HG02870 (cell line): ENCODE results near the gene VEZF1.
A peak's percentile ranks its signal among the peaks of the same experiment; 100 is the strongest.

Source experiments
- ATAC-seq: cut with Tn5 transposase; IDR thresholded peaks from one replicate; pipeline ENCODE4 v1.9.1; 2021; ENCODE audit warnings: mild to moderate bottlenecking, moderate library complexity; ENCODE audit not compliant: unreplicated experiment

The VEZF1 gene

DNA sequence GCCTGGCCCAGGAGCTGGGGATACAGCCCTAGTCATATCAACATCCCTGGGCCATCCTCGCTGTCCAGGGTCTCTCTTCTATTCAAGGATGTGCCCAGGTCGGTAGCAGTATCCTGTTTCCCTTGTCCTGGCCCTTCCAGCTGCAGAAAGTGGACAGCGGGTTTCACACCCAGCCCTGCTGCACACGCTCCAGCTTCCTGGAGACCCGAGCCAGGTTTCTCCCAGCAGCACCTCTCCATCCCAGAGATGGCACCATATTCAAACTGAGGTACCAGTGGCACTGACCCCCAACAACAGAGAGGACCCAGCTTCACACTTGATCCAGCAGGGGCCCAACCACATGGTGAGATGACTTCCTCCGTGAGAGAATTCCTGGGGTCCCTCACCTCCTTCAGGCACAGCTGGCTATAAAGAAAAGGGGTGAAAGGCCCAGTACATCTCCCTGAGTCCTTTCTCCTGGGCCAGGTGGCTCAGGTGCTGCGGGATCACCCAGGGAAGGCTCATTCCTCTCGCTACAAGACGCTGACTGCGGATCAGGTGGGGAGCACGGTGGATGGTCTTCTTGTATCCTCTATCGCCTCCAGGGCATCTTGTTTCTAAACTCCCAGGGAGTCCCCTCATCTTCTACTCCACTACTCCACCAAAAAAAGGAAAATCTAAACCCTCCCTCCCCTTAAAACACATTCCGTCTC lies 34.2 kb downstream of the VEZF1 start:
- ATAC-seq, result no peak

DNA sequence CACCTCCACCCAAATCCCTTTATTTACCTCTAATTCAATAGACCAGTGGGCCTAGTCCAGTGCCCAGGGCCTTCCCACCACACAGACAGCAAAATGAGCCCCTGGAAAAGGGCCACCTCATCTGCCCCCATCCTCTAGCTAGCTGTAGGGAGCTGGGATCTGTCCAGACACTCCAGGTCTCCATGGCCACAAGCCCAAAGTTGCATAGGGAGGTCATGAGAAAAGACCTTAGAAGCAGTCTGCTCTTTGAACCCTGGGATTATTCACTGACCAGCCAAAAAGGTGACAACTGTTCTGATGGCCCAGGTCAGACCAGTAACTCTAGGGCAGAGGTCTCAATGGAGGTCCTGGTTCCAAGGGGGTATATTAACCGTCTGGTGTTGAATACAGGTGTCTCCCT lies 34.8 kb downstream of the VEZF1 start:
- no peak for ATAC-seq

DNA sequence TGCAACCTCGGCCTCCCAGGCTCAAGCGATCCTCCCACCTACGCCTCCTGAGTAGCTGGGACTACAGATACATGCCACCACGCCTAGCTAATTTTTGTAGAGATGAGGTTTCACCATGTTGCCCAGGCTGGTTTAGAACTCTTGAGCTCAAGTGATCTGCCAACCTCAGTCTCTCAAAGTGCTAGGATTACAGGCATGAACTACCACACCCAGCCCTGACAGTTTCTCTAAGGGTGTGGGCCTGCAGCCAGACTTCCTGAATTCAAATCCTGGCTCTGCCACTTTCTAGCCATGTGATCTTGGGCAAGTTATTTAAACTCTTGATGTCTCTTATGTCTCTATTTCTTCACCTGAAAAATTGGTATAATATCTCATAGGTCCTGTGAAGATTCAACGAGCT lies 38.4 kb downstream of the VEZF1 start:
- ATAC-seq, result no peak

DNA sequence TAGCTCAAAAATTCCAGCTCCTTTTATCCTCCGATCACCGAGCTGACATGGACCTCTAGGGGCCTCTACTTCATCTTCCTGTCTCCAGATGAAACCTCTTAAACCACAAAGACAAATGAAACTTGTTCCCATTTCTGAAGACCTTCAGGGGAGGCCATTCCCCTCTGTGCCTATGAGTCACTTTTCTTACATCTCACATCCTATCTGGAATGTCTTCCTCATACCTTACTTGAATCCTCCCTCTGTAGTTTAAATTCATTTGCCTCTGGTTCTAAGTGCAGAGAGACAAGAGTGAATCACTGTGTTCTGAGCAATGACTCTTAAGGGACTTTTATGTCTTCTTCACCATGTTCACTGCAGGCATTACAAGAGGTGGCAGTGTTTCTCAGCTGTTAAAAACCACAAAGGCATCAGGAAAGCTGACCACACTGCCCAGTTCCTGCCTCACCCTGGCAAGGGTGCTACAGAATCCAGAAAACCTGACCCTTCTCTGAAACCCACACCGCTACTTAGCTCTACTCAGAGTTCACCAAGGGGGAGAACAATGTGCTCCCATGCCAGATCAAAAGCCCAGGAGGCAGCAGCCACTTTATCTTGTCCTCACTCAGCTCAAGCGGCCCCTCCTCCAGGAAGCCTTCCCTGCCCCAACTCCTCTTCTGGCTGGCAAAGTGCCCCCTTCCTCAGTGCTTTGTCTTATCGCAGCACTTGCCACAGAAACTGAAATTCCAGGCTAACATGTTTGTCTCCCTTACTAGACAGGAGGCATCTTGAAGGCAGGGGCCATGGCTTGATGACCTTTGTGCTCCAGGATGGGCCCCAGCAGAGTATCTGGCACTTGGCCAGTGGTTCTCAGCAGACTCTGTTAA lies 39.3 kb downstream of the VEZF1 start:
- no peak for ATAC-seq

DNA sequence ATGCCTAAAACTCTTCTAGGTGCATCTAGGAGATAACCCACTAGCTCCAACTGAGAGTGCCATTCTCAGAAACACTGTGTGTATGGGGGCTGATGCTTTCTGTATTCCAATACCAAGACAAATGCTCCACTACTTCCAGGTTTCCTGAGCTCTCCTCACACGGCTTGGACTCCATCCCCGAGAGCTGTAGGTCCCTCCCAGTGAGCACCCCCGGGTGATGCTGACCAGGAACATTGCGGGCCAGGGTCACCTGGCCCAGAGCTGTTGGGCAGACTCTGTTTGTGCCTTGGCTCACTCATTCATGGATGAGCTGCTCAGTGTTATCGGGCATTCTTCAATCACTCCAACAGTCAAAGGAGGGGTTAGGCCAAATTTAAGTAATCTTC lies 39.9 kb downstream of the VEZF1 start:
- ATAC-seq, result no peak

DNA sequence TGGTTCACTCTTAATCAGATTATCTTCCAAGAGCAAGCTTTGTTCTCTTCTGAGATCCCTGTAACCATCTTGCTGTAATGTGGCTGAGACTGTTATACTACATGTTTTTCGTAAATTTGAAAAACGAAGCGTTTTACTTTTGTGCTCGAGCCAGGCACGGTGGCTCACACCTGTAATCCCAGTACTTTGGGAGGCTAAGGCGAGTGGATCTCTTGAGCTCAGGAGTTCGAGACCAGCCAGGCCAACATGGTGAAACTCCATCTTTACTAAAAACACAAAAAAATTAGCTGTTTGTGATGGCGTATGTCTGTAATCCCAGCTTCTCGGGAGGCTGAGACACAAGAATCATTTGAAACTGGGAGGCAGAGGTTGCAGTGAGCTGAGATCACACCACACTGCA lies 40.7 kb downstream of the VEZF1 start:
- ATAC-seq, result no peak

DNA sequence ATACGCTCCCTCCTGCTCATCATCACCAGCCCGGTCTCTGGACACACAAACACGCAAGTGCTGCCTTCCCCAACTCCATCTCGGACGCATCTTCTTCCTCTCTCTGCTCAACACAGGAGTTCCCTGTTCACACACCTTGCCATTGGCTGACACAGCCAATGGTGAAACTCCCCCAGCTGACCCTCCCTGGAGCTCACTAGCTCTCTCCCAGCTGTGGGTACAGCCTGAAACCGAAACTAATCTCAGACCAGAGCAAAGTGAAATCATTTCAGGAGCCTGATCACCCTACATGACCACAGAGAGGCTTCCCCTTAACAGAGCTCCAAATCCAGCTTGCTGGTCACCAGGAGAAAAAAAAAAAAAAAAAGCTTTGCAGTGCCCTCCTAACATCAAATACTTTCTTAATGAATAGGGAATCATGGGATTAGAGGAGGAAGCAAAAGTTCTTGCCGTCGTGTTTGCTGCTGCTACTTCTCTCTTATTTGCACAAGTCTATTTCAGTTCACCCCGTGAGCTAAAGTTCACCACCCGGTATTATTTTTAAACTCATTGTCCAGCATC lies 41.2 kb downstream of the VEZF1 start:
- peak; percentile 82 for ATAC-seq

DNA sequence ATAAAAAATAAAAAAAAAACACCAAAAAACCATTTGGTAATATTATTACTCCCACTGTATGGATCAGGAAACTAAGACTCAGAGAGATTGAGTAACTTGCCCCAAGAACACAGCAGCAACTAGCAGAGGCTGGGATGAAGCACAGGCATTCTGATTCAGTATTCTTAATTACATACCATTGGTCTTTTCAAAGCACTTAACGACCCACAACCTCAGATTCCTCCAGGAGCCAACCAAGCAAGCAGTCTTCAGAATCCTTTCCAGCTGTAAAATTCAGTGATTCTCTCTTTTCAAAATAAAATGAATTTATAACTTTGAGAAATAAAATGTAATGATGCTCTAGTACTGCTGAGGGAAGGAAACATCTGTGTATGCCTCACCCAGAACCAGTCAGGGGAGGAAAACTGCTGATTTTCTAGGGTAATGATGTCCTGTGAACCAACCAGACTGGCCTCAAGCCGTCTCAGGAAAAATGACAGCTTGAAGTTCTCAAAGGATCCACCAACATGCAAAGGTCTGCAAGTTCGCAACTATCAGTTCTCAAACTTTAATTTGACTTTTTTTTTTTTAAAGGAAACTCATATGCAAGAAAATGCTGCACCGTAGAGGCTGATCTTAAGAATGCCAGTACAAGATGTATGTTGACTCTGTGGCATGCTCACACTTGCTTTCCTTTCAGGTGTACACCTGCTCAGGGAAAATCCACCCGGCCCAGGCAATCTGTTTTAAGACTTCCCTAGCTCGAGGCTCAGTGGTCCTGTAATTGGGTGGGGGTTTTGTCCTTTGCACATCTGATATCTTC lies 41.9 kb downstream of the VEZF1 start:
- peak; percentile 13 for ATAC-seq

DNA sequence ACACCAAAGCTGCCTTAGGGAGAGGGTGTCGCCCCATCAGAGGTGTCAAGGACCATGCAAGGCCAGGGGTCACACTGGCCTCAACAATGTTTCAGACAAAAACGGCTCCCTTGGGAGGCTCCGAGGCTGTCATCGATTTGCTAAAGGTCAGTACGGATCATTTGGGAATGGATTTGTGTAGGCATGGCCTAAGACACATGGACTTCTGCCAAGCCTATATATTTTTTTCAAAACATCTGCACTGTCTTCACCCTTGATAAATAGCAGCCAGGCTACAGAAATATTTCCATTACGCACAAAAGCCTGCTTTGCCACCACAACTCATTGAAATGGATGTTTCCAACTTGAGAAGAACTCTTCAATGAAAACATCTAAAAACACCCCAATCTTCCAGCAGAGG lies 43.1 kb downstream of the VEZF1 start:
- ATAC-seq, result no peak

DNA sequence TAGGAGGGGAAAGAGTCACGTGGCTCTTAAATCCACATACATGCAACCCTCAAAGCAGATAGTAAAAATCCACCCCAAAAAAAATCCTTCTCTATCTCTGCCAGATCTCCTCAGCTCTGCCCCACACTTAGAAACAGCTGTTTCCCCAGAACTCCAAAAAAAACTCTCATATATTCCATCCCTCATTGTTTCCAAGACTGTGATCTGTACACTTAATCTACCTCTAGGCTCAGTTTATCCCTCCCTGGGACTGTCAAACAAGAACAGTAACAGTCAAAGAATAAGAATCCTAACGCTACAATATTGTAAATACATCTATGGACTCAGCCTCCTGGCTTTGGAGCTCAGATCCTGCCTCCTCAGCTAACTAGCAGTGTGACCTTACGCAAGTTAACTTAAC lies 44.4 kb downstream of the VEZF1 start:
- ATAC-seq, result no peak

DNA sequence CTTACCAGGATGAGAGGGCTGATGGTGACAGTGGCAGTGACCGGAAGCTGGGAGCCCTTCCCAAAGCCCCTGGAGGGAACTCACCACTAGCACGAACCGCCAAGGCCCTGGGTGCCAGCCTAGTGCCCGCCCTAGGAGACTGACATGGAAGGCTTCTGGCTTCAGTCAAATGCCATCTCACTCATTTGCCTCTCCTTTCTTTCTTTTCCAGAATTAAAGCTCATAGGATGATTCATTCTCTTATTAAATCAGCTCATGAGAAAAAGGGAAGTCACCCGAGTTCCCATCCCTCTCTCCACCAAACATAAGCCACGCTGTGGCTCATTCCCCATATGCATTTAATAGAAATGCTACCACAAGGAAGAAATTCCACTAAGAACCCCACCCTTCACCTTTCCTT lies 44.9 kb downstream of the VEZF1 start:
- ATAC-seq, result no peak

DNA sequence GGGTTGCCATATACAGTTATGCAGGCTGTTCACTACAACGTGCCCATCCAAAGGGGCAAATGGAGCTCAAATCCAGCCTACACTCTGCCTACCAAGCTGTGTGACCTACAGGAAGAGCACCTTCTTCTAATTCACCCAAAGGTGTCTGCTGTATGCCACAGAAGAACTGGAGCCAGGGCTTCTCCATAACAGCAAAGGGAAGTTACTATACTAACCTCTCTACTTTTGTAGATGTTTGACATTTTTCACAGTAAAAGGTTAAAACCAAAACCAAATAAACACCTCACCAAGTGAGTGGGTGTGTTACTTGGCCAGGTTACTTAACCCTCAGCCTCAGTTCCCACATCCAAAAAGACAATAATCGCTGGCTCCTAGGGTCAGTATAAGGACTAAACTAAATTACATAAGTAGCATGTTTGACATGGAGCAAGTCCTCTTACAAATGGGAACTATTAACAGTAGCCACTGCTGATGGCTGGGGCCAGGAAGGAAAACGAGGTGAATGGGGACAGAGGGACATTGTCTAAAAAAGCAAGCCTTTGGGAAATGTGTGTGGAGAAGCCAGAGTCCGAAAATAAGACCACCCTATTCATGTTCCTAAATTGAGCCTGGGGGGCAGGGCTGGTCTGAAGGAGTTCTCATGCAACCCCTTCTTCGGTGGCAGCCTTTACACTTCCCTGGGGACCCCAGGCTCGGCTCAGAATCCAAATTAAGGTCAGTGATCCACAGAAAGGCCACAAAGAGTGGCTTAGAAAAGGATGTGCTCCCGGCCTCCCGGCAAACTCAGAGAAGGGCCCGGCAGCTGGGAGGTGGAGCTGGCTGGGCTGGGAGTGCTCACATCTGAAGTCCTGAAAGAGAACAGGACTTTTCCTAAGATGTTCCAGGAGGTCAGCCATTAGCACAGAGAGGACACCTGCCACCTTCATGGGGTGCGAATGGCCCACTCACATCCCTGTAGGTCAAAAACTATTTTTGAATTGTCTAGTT lies 46.4 kb downstream of the VEZF1 start:
- ATAC-seq, result no peak

DNA sequence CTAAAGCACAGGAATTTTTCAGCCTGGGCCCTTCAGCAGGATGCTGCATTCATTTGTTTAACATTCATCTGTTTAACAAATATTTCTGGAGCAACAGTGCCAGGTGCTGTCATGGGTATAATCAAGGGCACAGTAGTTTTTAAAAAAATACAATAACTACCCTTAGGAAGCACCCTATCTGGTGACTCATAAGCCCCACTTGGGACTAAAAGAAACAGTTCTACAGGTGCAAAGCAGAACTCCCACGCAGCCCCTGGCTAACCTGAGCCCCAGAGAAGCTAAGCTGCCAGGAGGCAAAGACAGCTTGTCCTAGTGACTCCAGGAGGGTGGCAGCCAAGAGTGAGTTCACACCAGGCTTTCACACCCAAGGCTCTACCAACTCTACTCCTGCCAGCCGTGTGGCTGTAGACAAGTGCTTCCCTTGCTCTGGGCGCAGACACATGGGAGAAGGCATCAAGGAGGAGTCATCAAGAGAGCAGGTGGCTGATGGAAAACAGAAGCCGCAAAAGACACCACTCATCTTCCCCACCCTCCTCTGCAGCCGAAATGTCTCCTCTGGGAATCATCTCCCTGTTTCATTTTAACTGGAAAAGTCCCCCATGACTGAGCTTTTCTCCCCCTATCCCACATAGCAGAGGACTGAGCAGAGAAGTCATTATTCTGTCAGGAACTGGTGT lies 47.3 kb downstream of the VEZF1 start:
- ATAC-seq, result peak; percentile 43

DNA sequence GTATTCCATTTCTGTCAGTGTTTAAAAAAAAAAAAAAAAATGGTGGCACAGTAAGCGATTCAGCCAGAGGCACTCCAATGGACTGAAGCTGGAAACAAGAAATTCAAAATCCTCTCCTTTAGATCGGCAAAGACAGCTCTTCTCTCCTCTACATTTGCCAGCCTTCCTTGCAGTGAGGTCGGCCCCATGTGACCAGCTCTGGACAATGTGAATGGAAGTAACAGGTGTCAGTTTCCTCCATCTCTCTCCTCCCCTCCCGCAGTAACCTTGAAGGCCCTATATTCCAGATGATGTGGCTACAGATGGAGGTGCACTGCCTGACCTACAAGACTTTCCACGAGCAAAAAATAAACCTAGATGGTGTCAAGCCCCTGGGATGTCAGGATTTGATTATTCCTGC lies 47.8 kb downstream of the VEZF1 start:
- ATAC-seq, result no peak

DNA sequence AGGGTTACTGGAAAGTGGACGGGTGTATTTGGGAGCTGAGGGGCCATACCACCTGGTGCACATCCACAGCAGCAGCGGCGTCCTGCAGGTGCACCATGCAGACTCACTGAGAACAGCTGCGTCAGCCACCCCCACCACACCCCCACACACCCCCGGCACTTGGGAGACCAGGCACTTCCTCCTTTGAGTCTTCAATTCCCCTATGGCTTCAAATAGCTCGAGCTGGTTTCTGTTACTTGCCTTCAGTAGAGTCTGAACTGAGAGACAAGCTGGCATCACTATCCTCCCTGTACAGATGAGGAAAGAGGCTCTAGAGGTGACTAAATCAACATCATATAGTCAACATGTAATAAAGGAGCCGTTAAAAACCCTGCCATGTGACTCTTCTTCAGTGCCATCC lies 48.3 kb downstream of the VEZF1 start:
- ATAC-seq, result no peak

DNA sequence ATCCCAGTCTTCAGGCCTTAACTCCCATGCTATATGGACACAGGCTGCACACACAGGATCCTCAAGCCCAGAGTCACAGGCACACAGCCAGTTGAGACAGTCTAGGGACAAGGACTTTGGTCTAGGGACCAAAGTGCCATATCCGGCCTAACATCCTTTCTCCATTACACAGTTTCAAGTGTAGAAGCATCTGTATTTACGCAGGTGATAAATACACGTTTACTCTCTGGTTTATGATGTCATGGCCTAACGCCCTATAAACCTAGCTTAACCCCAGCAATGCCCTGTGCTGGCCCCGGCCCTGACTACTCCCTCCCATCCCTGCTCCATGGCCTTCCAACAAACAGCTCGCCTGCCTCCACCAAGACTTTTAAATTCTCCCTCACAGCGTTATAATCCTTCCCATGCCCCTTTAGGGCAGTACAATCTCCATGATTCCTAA lies 50.0 kb downstream of the VEZF1 start:
- no peak for ATAC-seq

DNA sequence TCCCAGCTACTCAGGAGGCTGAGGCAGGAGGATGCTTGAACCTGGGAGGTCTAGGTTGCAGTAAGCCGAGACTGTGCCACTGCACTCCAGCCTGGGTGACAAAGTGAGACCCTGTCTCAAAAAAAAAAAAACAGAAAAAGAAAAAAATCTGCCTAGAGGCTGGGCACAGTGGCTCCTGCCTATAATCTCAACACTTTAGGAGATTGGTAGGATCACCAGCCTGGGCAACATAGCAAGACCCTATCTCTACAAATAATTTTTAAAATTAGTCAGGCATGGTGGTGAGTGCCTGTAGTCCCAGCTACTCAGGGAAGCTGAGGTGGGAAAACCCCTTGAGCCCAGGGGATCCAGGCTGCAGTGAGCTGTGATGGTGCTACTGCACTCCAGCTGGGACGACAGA lies 50.6 kb downstream of the VEZF1 start:
- ATAC-seq, result no peak

DNA sequence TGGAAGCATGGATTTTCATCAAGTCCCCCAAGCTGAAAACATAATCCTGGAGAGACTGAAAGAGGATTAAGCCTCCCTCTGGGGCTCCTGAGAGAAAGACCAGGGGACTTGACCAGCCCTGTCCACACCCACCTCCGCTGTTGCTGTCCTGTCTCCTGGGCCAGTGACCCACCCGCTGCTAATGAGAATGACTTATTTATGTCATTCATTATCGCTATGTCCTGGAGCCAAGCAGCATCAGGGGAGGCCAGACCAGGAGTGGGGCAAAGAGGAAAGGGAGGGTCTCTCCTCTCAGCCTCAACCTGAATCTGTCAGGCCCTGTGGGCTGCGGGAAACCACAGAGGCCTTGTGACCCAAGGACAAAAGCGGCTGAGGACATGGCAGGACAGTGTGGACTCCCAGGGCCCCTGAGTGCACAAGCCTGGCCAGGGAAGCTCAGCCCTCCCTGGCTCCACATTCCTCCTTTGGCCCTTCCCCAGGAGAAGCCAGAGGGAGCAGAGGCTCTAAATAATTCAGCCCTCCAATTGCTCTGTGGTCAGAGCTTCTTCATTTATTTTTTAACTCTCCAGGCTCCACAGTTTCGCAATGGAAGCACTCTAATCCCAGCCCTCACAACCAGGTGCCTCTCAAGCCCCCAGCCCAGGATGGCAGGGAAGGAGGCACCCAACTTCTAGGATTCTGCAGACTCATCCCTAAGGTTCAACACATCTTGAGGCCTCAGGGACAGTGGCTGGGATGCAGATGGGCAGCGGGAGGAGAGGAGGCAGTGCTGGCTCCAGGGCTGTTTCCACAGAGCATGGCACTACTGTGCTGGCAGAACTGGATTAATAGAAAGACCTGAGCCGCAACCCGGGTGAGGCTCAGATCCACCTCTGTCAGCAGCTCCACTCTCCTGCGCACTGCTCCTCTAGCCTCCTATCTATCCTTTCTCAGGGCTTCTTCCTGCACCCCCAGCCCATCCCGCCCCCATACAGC lies 51.9 kb downstream of the VEZF1 start:
- ATAC-seq, result no peak
